GM12891 (cell line): Measurements from ENCODE around the gene PIP5K1B.

ENCODE experiments used
- POLR2A ChIP-seq: IDR thresholded peaks from 2 replicates; pipeline ENCODE4 v1.6.1; 2011; ENCODE audit warnings: low read depth, low read length, control low read depth
- POLR2AphosphoS5 ChIP-seq: IDR thresholded peaks from 2 replicates; pipeline ENCODE4 v1.6.1; 2011; ENCODE audit warnings: low read depth, low read length, control low read depth
- TAF1 ChIP-seq: IDR thresholded peaks from 2 replicates; pipeline ENCODE4 v1.6.1; 2011; ENCODE audit warnings: low read depth, low read length, control low read depth

GRCh38 chr9:68714416-68715180, 9.6 kb downstream of the PIP5K1B start:
- TF ChIP-seq POLR2AphosphoS5 = no peak
- no peak for TF ChIP-seq POLR2A
- TF ChIP-seq TAF1 = no peak
